GM20000 (cell line): Measurements from ENCODE around the gene GPR26.

Experiments used
- DNase-seq: peaks from one replicate; pipeline ENCODE4 v3.0.0; 2012; ENCODE audit warnings: low spot score
- TF ChIP-seq, protein P1 (sequence below): IDR thresholded peaks from 2 replicates; pipeline ENCODE4 v1.5.1; 2012; ENCODE audit warnings: mild to moderate bottlenecking, control low read depth; ENCODE audit errors: extremely low read depth, missing control alignments

GPR26 gene

GRCh38 chr10:123645615-123646014 lies 20.5 kb upstream of the GPR26 start:
- no peak for DNase-seq
- TF ChIP-seq, protein P1, sequence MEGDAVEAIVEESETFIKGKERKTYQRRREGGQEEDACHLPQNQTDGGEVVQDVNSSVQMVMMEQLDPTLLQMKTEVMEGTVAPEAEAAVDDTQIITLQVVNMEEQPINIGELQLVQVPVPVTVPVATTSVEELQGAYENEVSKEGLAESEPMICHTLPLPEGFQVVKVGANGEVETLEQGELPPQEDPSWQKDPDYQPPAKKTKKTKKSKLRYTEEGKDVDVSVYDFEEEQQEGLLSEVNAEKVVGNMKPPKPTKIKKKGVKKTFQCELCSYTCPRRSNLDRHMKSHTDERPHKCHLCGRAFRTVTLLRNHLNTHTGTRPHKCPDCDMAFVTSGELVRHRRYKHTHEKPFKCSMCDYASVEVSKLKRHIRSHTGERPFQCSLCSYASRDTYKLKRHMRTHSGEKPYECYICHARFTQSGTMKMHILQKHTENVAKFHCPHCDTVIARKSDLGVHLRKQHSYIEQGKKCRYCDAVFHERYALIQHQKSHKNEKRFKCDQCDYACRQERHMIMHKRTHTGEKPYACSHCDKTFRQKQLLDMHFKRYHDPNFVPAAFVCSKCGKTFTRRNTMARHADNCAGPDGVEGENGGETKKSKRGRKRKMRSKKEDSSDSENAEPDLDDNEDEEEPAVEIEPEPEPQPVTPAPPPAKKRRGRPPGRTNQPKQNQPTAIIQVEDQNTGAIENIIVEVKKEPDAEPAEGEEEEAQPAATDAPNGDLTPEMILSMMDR: no peak

DNA sequence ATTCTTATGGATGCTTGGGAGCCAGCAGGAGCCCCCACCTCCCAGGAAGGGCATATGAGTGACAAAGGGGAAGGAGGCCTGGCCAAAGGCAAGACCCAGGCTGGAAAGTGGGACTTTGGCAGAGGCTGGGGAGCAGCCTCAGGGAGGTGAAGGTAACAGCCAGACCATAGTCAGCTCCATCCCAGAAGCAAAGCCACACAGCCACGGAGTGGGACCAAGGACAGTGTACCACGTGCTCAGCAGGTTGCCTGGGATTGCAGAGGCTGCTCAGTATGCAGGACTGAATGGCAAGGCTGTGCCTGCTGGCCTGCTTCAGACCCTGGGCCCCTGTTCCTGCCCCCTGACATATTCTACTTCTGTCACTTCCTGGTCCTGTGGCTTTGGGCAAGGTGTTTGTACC lies 17.6 kb upstream of the GPR26 start:
- TF ChIP-seq, protein P1: no peak
- no peak for DNase-seq

DNA sequence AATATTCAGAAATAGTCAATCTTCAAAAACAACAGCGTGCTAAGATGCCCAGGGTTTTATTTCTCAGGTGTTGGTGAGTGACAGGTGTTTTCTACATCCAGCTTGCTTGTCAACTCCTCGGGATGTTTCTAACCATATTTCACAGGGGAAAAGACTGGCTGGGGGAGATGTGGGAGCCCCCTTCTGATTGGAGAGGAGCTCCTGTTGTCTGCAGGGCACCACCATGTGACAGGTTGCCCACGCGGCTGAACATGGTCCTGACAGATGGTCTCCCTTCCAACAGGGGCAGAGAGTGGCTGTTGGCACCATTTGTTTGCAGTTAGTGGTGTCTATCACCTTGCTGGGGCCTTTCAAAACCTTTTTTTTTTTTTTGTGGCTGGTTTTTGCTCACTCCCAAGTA lies 16.5 kb upstream of the GPR26 start:
- TF ChIP-seq, protein P1: no peak
- no peak for DNase-seq

- TF ChIP-seq, protein P1: no peak
- DNase-seq: no peak
Measured at GRCh38 chr10:123651421-123652047, 14.6 kb upstream of the GPR26 start.

GRCh38 chr10:123655751-123656150 lies 10.4 kb upstream of the GPR26 start:
- TF ChIP-seq, protein P1: no peak
- DNase-seq: no peak

DNA sequence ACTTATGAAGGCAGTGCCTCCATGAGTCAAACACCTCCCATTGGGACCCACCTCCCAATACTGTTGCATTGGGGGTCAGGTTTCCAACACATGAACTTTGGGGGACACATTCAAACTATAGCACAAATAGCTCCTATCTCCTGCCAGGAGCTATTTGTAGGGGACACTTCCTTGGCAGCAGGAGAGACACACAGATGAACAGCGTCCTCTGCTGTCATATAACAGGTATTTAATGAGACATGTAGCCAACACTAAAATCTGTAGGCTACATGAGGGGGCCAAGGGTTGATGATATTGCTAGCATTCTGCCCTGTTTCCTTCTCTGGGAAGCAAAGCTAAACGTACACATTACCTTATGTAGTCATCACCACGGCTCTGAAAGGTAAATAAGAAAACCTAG lies 2.6 kb upstream of the GPR26 start:
- no peak for DNase-seq
- TF ChIP-seq, protein P1: no peak

GRCh38 chr10:123665491-123666286 lies 466 bp upstream of the GPR26 start:
- TF ChIP-seq, protein P1: no peak
- DNase-seq: peak; percentile 37
